ENCODE results near the gene LPCAT1. TPM values are rescaled to one million over a fixed set of nuclear protein-coding genes. Genes with fewer than 3 reads are reported as not detected.

LPCAT1 gene
- total RNA-seq, 2 donors from 2014 or later: 78.5 to 124 TPM

DNA sequence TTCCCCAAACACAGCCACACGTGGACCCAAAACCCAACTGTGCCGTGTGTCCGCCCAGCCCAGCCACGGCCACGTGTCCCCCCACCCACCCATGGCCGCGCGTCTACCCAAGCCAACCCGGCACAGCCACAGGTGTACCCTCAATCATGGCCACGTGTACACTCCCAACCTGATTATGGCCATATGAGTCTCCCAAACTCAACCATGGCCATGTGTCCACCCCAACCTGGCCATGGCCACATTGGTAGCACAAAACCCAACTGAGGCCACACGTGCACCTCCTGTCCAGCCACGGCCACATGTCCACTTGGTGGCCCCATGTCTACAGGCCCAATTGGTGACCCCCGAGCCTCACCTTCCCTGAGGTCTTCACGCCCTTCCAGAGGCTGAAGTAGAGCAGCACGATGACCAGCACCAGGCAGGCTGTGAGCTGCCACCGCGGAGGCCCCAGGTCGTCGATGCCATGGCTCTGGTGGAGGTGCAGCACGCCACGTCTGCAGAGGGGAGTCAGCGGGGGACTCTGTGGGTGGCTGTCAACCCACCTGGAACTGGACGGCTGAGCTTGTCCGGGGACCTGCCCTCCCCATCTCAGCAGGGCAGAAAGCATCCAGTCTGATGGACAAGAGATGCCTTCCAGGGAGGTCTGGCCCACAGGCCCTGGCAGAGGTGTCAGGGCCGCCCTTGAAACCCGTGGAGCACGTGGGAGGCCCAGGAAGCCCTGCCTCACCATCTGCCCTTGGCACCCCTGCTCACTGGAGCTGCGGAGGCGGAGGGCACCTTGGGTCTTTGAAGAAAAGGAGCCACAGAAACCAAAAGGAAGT, 102.0 kb downstream of the LPCAT1 start:
- Histone ChIP-seq H3K4me1 (ENCODE audit: control insufficient read depth, insufficient read depth, low read length) (no peaks in the 10 kb centered on the region), H3K27me3 (ENCODE audit: control insufficient read depth, insufficient read depth, low read length, poor library complexity, severe bottlenecking) (no peaks in the 10 kb centered on the region), H3K9ac (ENCODE audit: extremely low read depth, low read length, poor library complexity, severe bottlenecking) (no peak overlapping the region), H3K9me3 (ENCODE audit: control insufficient read depth, low read length) (no peaks in the 10 kb centered on the region), H3K4me3 (ENCODE audit: low read length) (no peak overlapping the region), H3K27ac (ENCODE audit: low read depth, low read length) (no peak overlapping the region), H3K36me3 (ENCODE audit: control insufficient read depth, insufficient read depth, low read length) (no peaks in the 10 kb centered on the region)
- no peak for DNase-seq
- 89 to 92% methylated on average over 18 to 29 of the region's 29 CpGs for WGBS, 2 experiments (ENCODE audit: insufficient coverage in 1 of 2, insufficient read length in 1 of 2)
- Mint-ChIP-seq H3K9me3 (peaks cover 6% of the 10 kb centered on the region), H3K27ac (no peak overlapping the region), H3K27me3 (ENCODE audit: insufficient read depth) (peaks cover 5% of the 10 kb centered on the region), H3K4me3 (no peak overlapping the region), H3K4me1 (no peaks in the 10 kb centered on the region), H3K36me3 (ENCODE audit: low read depth) (no peaks in the 10 kb centered on the region)
- no peak for TF ChIP-seq CTCF (conservative IDR thresholded peaks at IDR 0.05)

- Histone ChIP-seq H3K9ac (ENCODE audit: extremely low read depth, low read length, poor library complexity, severe bottlenecking) (no peak overlapping the region), H3K9me3 (ENCODE audit: control insufficient read depth, low read length) (no peaks in the 10 kb centered on the region), H3K4me1 (ENCODE audit: control insufficient read depth, insufficient read depth, low read length) (no peaks in the 10 kb centered on the region), H3K4me3 (ENCODE audit: low read length) (no peak overlapping the region), H3K27ac (ENCODE audit: low read depth, low read length) (no peak overlapping the region), H3K27me3 (ENCODE audit: control insufficient read depth, insufficient read depth, low read length, poor library complexity, severe bottlenecking) (no peaks in the 10 kb centered on the region), H3K36me3 (ENCODE audit: control insufficient read depth, insufficient read depth, low read length) (no peaks in the 10 kb centered on the region)
- no peaks in the 10 kb centered on the region for H3K4me1 Mint-ChIP-seq
- TF ChIP-seq CTCF (conservative IDR thresholded peaks at IDR 0.05): no peak
- no peaks in the 10 kb centered on the region for H3K36me3 Mint-ChIP-seq (ENCODE audit: low read depth)
- H3K27ac Mint-ChIP-seq: no peak overlapping the region
- peaks cover 1% of the 10 kb centered on the region for H3K9me3 Mint-ChIP-seq
- peaks cover 3% of the 10 kb centered on the region for H3K27me3 Mint-ChIP-seq (ENCODE audit: insufficient read depth)
- H3K4me3 Mint-ChIP-seq: no peak overlapping the region
- 86 to 88% methylated on average over 21 to 23 of the region's 23 CpGs for WGBS, 2 experiments (ENCODE audit: insufficient coverage in 1 of 2, insufficient read length in 1 of 2)
- DNase-seq: no peak
Observed at GRCh38 chr5:1420211-1421195, 103.3 kb downstream of the LPCAT1 start.

- 76 to 77% methylated on average over 8 to 11 of the region's 11 CpGs for WGBS, 2 experiments (ENCODE audit: insufficient coverage in 1 of 2, insufficient read length in 1 of 2)
- Mint-ChIP-seq H3K36me3 (ENCODE audit: low read depth) (no peaks in the 10 kb centered on the region), H3K4me3 (no peak overlapping the region), H3K4me1 (no peaks in the 10 kb centered on the region), H3K27me3 (ENCODE audit: insufficient read depth) (peaks cover 3% of the 10 kb centered on the region), H3K9me3 (no peaks in the 10 kb centered on the region), H3K27ac (no peak overlapping the region)
- no peaks in the 10 kb centered on the region for H3K36me3 ChIP-seq (ENCODE audit: control insufficient read depth, insufficient read depth, low read length)
- no peak overlapping the region for H3K9ac ChIP-seq (ENCODE audit: extremely low read depth, low read length, poor library complexity, severe bottlenecking)
- H3K9me3 ChIP-seq (ENCODE audit: control insufficient read depth, low read length): no peaks in the 10 kb centered on the region
- TF ChIP-seq CTCF (conservative IDR thresholded peaks at IDR 0.05): no peak
- no peak overlapping the region for H3K4me3 ChIP-seq (ENCODE audit: low read length)
- no peaks in the 10 kb centered on the region for H3K27me3 ChIP-seq (ENCODE audit: control insufficient read depth, insufficient read depth, low read length, poor library complexity, severe bottlenecking)
- no peak overlapping the region for H3K27ac ChIP-seq (ENCODE audit: low read depth, low read length)
- DNase-seq: no peak
- no peaks in the 10 kb centered on the region for H3K4me1 ChIP-seq (ENCODE audit: control insufficient read depth, insufficient read depth, low read length)
Observed at GRCh38 chr5:1419476-1420210, 104.1 kb downstream of the LPCAT1 start.

All from endodermal cell (in vitro differentiated cells).